ENCODE measurements around the gene ACTR3. TPM values are rescaled to one million over a fixed set of nuclear protein-coding genes. Genes with fewer than 3 reads are reported as not detected.

Gene ACTR3
- total RNA-seq, 1 donor from 2014 or later, result 138 TPM

- no peak for DNase-seq (ENCODE audit: low spot score)
These were observed 111.3 kb downstream of the ACTR3 start for GRCh38 chr2:114001152-114001551.

- no peak for DNase-seq (ENCODE audit: low spot score)
These were observed 112.0 kb downstream of the ACTR3 start for GRCh38 chr2:114001937-114002336.

- no peak for DNase-seq (ENCODE audit: low spot score)
These were observed 115.4 kb downstream of the ACTR3 start for GRCh38 chr2:114005110-114005783.

- DNase-seq (ENCODE audit: low spot score), result no peak
These were observed 116.6 kb downstream of the ACTR3 start for GRCh38 chr2:114006460-114006859.

- no peak for DNase-seq (ENCODE audit: low spot score)
These were observed 117.5 kb downstream of the ACTR3 start for GRCh38 chr2:114007436-114007835.

GRCh38 chr2:114008720-114009119, 118.8 kb downstream of the ACTR3 start:
- DNase-seq (ENCODE audit: low spot score), result no peak

GRCh38 chr2:114009205-114009944, 119.5 kb downstream of the ACTR3 start:
- DNase-seq (ENCODE audit: low spot score), result no peak

- DNase-seq (ENCODE audit: low spot score), result no peak
These were observed 120.1 kb downstream of the ACTR3 start for GRCh38 chr2:114010001-114010400.

GRCh38 chr2:114011713-114012112, 121.8 kb downstream of the ACTR3 start:
- DNase-seq (ENCODE audit: low spot score), result no peak

Other genes with a start within 250 kb of the ACTR3 start
- gene SLC35F5, start 133.4 kb upstream of the ACTR3 start, total RNA-seq (ENCODE audit: insufficient read depth, low replicate concordance), result 246 TPM

Data from umbilical cord (tissue), 2 donors.